ENCODE measurements around the gene COL4A2.

- TF ChIP-seq CTCF (tag by site-specific recombination; IDR thresholded peaks at IDR 0.05) (no peak), ZNF664 (tag by site-specific recombination; IDR thresholded peaks at IDR 0.05) (no peak), ZNF274 (IDR thresholded peaks at IDR 0.05; ENCODE audit: low read length) (no peak), ZNF274 (tag by site-specific recombination; IDR thresholded peaks at IDR 0.05; ENCODE audit: borderline replicate concordance) (no peak), ZNF292 (tag by site-specific recombination; IDR thresholded peaks at IDR 0.05; ENCODE audit: borderline replicate concordance, low read depth) (no peak), SALL2 (tag by site-specific recombination; IDR thresholded peaks at IDR 0.05; ENCODE audit: borderline replicate concordance) (no peak), ZNF211 (tag by site-specific recombination; IDR thresholded peaks at IDR 0.05; ENCODE audit: low read depth) (no peak), ZNF157 (tag by site-specific recombination; IDR thresholded peaks at IDR 0.05) (no peak), ZNF121 (tag by site-specific recombination; IDR thresholded peaks at IDR 0.05) (no peak), ZNF521 (tag by site-specific recombination; IDR thresholded peaks at IDR 0.05) (no peak), ZNF404 (tag by site-specific recombination; IDR thresholded peaks at IDR 0.05) (no peak), ZNF398 (tag by site-specific recombination; IDR thresholded peaks at IDR 0.05) (no peak), ZNF768 (tag by site-specific recombination; IDR thresholded peaks at IDR 0.05) (no peak)
These were observed 116.0 kb downstream of the COL4A2 start for GRCh38 chr13:110422913-110423688.
